HG03342 (cell line): ENCODE measurements around the gene STRIP2.
"Not testable (repeated sequence)": the region's sequence is repeated elsewhere in the genome, so short reads cannot be mapped to it uniquely, and the experiment has no call there.

Experiments
- ATAC-seq: cut with Tn5 transposase; IDR thresholded peaks from one replicate; pipeline ENCODE4 v1.9.1; 2021; ENCODE audit warnings: mild to moderate bottlenecking, moderate library complexity; ENCODE audit not compliant: unreplicated experiment

STRIP2 gene

DNA sequence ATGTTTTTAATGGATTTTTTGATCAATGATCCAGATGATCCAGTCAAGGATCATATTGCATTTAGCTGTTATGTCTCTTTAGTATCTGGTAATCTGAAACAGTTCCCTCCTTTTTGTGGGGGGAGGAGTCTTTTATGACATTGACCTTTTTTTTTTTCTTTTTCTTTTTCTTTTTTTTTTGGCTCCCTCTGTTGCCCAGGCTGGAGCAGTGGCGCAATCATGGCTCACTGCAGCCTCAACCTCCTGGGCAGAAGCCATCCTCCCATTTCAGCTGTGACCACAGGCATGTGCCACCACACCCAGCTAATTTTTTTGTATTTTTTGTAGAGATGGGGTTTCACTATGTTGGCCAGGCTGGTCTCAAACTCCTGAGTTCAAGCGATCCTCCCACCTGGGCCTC lies 90.2 kb downstream of the STRIP2 start:
- ATAC-seq, result not testable (repeated sequence)

DNA sequence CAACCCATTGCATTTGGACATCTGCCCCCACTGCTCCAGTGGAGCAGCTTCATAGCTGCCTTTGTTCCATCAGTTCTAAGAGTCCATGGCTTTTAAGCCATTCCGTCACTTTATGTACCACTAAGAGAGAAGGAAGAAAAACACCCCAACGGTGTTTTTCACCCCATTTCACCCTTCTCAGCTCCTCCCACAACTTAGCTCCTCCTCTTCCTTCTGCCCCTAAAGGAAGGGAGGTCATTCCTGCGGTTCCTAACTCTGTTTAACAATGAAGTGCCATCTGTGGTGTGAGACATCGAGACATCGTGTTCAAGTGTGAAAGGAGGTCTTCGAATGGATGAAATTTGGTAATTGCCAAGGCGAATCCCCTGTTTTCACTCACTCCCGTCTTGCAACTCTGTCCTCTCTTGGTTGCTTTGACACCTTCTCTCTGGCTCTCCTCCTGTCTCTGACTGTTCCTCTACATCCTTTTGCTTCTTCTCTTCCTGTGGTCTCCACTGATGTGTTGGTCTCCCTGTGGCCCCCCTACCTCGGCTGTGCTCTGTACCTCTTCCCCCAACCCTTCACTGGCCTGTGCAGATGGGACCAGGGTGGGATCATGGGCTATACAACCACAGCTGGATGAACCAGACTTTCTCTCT lies 91.1 kb downstream of the STRIP2 start:
- no peak for ATAC-seq

DNA sequence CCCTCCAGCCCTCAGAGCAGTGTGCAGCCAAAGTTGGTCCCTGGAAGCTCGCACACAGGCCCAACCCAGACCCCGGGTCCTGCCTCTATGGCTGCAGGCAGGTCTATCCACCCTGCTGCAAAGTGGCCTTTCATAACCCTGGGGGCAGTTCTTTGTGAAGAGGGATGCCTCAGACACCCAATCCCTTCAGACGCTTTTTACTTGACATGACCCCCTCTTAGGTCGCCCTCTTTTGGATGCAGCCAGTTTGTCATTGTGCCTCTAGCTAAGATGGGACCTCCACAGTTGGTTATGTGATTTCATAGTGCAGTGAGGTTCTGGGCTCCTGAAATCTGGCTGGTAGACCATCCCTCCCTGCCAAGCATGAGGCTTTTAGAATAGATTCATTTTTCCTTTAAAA lies 95.4 kb downstream of the STRIP2 start:
- no peak for ATAC-seq

DNA sequence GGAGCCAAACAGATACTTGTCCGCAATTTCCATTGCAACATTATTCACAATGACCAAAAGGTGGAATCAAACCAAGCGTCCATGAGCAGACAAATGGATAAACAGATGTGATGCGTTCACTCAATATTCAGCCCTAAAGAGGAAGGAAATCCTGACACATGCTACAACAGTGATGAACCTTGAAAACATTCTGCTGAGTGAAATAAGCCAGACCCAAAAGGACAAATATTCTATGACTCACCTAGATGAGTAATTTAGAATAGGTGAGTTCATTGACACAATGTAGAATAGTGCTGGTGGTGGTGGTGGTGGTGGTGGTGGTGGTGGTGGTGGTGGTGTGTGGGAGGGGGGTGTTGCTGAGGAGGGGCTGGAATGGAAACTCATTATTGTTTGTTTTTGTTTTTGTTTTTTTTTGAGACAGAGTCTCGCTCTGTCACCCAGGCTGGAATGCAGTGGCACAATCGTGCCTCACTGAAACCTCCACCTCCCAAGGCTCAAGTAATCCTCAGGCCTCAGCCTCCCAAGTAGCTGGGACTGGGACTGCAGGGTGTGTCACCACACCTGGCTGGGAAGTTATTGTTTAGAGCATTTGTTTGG lies 96.7 kb downstream of the STRIP2 start:
- ATAC-seq, result no peak

DNA sequence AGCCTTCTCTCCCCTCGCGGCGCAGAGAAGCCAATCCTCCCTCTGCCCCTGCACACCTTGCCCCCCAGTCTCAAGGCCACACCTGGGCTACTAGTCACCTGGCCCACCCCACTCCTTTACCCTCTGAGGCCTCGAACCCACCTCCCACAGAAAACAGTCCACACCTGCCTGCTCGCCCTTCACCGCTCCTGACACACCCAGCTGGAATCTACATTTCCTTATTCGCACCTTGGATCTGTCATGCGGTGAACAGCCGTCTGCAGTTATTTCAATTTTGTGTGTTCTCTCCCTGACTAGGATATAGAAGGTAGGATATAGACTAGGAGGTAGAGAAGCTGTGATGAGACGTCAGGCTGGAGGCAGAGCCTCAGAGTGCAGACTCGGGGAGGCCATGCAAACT lies 97.5 kb downstream of the STRIP2 start:
- ATAC-seq, result no peak

DNA sequence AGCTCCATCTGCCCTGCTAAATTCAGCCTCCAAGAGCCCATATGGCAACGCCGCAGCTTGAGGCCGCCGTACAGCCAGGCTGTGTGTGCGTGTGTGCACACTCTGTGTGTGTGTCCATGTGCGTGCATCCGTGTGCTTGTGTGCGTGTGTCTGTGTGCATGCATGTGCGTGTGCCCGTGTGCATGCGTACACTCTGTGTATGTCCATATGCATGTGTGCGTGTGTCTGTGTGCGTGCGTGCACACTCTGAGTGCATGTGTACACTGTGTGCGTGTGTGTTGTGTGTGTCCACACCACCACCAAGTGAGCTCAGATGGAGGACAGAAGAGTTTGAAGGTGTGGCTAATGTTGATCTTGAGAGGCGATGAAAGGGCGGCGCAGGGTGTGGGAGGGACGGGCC lies 98.1 kb downstream of the STRIP2 start:
- no peak for ATAC-seq

DNA sequence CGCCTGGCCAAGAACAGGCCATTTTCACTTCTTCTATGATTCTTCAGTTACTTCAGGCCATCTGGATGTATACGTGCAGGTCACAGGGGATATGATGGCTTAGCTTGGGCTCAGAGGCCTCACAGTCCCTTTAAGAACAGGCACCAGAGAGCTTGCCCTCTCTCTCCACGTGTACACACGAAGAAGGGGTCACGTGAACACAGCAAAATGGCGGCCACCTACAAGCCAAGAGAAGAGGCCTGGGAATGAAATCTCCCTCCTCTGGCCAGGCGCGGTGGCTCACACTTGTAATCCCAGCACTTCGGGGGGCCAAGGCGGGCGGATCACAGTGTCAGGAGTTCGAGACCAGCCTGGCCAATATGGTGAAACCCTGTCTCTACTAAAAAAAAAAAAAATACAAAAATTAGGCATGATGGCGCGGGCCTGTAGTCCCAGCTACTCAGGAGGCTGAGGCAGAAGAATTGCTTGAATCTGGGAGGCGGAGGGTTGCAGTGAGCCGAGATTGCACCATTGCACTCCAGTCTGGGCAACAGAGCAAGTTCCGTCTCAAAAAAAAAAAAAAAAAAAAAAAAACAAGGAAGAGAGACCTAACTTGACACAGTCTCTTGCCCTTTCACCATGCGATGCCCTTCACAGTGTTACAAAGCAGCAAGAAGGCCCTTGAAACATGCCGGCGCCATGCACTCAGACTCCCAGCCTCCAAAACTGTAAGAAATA lies 100.5 kb downstream of the STRIP2 start:
- not testable (repeated sequence) for ATAC-seq

DNA sequence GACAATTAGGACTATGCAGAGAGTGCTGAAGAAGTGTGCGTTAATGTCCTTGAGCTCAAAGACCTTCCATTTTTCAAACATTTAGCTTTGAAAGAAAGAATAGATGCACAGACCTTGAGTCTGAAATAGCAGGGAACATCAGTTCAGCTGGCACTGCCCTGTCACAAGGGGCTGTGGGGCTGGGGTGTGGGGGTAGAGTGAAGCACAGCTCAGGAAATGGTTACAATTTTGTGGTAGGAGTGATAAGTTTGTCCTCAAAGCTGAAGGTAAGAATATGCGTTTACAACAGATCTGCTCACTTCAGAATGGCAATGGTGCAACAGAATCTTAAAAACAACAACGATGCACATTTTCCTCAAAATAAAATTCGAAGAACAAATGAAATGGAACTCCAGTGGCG lies 101.7 kb downstream of the STRIP2 start:
- ATAC-seq, result no peak

DNA sequence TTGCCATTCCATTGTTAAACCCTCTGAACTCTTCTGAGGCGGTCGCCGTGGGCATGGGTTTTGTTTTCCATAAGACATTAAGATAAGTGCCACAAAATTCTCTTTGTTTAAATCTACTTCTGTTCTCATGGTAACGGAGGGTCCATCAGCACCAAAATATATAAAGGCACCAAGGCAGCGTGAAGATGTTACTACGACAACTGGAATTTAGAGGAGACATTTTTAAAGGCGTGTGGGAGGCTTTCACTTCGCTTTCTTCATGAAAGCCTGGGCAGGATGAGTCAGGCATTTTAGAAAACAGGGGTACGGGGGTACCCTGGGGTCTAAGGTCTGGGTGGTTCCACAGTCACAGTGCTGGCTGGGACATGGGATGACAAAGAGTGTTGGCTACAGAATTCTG lies 102.1 kb downstream of the STRIP2 start:
- ATAC-seq, result no peak
